Measurements from ENCODE around the gene CALD1.

- TF ChIP-seq, protein P1, sequence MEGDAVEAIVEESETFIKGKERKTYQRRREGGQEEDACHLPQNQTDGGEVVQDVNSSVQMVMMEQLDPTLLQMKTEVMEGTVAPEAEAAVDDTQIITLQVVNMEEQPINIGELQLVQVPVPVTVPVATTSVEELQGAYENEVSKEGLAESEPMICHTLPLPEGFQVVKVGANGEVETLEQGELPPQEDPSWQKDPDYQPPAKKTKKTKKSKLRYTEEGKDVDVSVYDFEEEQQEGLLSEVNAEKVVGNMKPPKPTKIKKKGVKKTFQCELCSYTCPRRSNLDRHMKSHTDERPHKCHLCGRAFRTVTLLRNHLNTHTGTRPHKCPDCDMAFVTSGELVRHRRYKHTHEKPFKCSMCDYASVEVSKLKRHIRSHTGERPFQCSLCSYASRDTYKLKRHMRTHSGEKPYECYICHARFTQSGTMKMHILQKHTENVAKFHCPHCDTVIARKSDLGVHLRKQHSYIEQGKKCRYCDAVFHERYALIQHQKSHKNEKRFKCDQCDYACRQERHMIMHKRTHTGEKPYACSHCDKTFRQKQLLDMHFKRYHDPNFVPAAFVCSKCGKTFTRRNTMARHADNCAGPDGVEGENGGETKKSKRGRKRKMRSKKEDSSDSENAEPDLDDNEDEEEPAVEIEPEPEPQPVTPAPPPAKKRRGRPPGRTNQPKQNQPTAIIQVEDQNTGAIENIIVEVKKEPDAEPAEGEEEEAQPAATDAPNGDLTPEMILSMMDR (IDR thresholded peaks at IDR 0.05; ENCODE audit: insufficient read depth, low read length), result no peak
- no peak for TF ChIP-seq POLR2AphosphoS5 (IDR thresholded peaks at IDR 0.05; ENCODE audit: low read depth)
- no peak for TF ChIP-seq GABPA (IDR thresholded peaks at IDR 0.05; ENCODE audit: low read depth)
- TF ChIP-seq REST (IDR thresholded peaks at IDR 0.05; ENCODE audit: insufficient replicate concordance, low read depth), result no peak
Observed at GRCh38 chr7:134741907-134742635, 37.4 kb upstream of the CALD1 start.

Measured in HL-60 (cell line).